ENCODE results near the gene ZKSCAN3. TPM values are rescaled to one million over a fixed set of nuclear protein-coding genes. Genes with fewer than 3 reads are reported as not detected.

The ZKSCAN3 gene
- total RNA-seq, 1 donor from 2014 or later, result 4.9 TPM

DNA sequence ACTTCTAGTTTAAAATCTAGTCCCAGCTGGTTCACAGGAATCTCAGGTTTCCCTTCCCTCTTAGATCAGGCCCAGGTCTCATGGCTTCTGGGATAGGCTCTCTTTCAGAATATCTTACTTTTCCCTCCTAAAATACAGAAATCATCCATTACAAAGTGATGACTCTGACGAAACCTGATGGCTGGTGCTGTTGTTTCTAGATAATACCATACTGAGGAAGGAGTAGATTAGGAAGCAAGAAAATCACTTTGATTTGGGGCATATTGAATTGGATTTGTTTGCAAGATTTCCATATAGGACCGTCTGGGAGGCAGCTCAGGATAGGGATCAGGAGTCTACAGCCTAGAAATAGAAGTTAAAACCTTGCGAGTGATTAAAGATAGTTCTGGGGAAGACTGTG is 3.6 kb downstream of the ZKSCAN3 start:
- DNase-seq (ENCODE audit: low spot score), result no peak
- Mint-ChIP-seq H3K27me3 (ENCODE audit: low read depth) (peaks cover under 1% of the 10 kb centered on the region), H3K27ac (ENCODE audit: unreplicated experiment) (peak overlapping the region; percentile 57), H3K4me3 (ENCODE audit: unreplicated experiment) (no peak overlapping the region), H3K36me3 (ENCODE audit: low read depth) (no peaks in the 10 kb centered on the region), H3K4me1 (ENCODE audit: low read depth) (peaks cover 49% of the 10 kb centered on the region), H3K9me3 (ENCODE audit: low read depth) (no peaks in the 10 kb centered on the region)
- TF ChIP-seq, protein P1, sequence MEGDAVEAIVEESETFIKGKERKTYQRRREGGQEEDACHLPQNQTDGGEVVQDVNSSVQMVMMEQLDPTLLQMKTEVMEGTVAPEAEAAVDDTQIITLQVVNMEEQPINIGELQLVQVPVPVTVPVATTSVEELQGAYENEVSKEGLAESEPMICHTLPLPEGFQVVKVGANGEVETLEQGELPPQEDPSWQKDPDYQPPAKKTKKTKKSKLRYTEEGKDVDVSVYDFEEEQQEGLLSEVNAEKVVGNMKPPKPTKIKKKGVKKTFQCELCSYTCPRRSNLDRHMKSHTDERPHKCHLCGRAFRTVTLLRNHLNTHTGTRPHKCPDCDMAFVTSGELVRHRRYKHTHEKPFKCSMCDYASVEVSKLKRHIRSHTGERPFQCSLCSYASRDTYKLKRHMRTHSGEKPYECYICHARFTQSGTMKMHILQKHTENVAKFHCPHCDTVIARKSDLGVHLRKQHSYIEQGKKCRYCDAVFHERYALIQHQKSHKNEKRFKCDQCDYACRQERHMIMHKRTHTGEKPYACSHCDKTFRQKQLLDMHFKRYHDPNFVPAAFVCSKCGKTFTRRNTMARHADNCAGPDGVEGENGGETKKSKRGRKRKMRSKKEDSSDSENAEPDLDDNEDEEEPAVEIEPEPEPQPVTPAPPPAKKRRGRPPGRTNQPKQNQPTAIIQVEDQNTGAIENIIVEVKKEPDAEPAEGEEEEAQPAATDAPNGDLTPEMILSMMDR (IDR thresholded peaks at IDR 0.05), result no peak

DNA sequence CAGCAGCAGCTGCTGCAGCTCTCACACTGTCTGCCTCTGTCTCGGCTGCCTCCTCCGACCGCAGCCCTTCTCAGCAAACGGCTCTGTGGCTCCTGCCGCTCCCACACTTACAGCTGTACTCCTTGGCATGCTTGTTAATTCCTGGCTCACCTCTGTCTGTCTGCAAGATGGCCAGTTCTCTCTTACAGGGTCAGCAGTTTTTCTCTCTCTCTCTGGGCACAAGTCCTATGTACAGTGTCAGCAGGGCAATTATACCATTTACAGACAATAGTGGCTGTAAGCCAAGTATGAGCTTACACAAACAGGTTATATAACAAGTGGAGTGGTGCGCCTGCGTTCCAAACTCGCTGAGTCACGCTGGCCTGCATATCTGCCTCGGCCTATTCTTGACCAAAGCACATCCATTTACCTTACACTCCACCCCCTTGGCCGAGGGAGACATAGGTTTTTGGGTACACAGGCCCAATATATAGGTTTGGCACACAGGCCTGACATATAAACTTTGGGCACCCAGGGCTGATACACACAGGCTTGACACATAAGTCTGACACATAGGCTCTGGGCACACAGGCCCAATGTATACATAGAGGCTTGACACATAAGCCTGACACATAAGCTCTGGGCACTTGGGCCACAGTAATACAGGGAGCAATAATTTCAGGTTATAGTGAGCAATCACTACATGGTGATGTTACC is 4.4 kb downstream of the ZKSCAN3 start:
- H3K4me1 Mint-ChIP-seq (ENCODE audit: low read depth), result peaks cover 49% of the 10 kb centered on the region
- no peaks in the 10 kb centered on the region for H3K36me3 Mint-ChIP-seq (ENCODE audit: low read depth)
- TF ChIP-seq, protein P1 (IDR thresholded peaks at IDR 0.05), result no peak
- no peak overlapping the region for H3K4me3 Mint-ChIP-seq (ENCODE audit: unreplicated experiment)
- no peaks in the 10 kb centered on the region for H3K27me3 Mint-ChIP-seq (ENCODE audit: low read depth)
- peak overlapping the region; percentile 12 for H3K27ac Mint-ChIP-seq (ENCODE audit: unreplicated experiment)
- no peaks in the 10 kb centered on the region for H3K9me3 Mint-ChIP-seq (ENCODE audit: low read depth)
- no peak for DNase-seq (ENCODE audit: low spot score)

DNA sequence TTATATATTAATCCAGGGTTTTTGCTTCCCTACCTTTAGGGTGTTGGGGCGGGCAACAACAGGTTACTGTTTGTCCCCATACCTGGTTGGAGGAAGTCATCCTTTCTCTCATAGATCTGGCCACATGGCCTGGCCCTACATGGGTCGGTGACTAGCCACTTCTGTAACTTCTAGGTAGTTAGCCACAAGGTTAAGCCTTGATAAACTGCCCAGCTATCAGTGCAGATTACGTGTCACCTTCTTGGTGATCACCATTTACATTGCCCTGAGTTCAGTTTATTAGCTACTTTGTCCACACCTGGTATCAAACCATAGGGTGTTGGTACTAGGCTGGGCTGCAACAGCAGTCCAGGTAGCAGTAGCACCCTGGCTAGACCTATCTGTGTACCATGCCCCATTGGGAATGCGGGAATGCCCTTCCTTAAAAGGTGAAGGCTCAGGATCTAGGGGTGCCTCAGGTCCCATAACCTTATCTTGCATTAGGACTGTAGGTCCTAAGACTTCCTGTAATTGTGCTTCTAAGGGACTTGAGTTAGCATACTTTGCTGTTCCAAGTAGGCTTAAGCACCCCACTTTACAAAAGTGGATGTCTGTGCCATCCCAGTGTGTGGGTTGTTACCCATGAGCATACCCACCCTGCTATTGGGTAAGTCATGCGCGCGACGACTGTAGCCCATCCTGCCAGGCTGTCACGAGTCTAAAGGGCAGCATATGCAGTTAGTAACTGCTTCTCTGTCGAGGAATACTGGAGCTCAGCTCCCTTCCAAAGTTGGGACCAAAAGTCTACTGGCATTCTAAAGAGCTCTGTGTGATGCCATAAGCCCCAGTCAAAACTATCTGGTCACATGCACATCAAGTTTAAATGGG is 5.2 kb downstream of the ZKSCAN3 start:
- DNase-seq (ENCODE audit: low spot score), result no peak
- Mint-ChIP-seq H3K4me3 (ENCODE audit: unreplicated experiment) (peak overlapping the region; percentile 92), H3K4me1 (ENCODE audit: low read depth) (peaks cover 43% of the 10 kb centered on the region), H3K27ac (ENCODE audit: unreplicated experiment) (peak overlapping the region; percentile 97), H3K9me3 (ENCODE audit: low read depth) (no peaks in the 10 kb centered on the region), H3K36me3 (ENCODE audit: low read depth) (no peaks in the 10 kb centered on the region), H3K27me3 (ENCODE audit: low read depth) (no peaks in the 10 kb centered on the region)
- TF ChIP-seq, protein P1 (IDR thresholded peaks at IDR 0.05), result no peak

DNA sequence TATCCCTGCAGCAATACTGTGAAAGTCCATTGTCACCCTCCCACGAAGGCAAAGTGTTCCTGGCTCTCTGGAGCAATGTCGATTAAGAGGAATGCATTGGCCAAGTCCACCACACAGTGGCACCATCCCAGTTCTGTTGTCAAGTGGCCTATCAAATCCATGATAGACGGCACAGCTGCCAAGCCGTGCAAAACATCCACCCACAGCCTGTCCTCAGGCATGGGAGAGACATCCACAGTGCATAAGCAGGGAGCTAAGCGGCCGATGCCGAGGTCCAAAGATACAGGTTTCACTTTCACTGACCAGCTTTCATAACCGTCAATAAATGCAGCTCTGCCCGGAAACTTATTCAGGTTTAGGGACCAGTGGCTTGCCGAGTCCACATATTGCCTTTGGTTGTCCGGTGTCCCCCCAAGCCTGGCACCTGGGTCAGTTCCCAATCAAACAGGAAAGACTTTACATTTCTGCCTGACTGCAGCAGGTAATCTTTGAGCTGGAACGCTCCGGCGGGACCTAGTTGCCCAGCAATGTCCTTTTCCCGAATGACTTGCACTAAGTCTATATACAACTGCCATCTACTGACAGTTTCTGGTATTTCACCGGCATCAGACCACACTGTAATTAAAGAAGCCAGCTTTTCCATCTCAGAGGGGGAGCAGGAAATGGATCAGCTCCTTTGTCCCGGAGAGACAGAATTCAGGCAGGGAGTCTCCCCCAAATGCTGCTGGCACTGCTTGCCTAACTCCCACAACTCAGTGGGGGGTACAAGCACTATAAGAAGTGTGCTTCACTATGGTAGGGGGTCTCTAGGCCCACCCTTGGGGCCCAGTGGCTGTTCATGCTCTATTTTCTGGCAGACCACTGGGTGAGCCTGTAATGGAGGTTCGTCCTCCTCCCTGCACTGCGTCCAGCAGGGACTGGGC is 6.3 kb downstream of the ZKSCAN3 start:
- peak overlapping the region; percentile 97 for H3K27ac Mint-ChIP-seq (ENCODE audit: unreplicated experiment)
- H3K9me3 Mint-ChIP-seq (ENCODE audit: low read depth), result no peaks in the 10 kb centered on the region
- no peak for DNase-seq (ENCODE audit: low spot score)
- peaks cover 32% of the 10 kb centered on the region for H3K4me1 Mint-ChIP-seq (ENCODE audit: low read depth)
- H3K4me3 Mint-ChIP-seq (ENCODE audit: unreplicated experiment), result peak overlapping the region; percentile 92
- TF ChIP-seq, protein P1 (IDR thresholded peaks at IDR 0.05), result peak; percentile 85
- H3K27me3 Mint-ChIP-seq (ENCODE audit: low read depth), result no peaks in the 10 kb centered on the region
- no peaks in the 10 kb centered on the region for H3K36me3 Mint-ChIP-seq (ENCODE audit: low read depth)

DNA sequence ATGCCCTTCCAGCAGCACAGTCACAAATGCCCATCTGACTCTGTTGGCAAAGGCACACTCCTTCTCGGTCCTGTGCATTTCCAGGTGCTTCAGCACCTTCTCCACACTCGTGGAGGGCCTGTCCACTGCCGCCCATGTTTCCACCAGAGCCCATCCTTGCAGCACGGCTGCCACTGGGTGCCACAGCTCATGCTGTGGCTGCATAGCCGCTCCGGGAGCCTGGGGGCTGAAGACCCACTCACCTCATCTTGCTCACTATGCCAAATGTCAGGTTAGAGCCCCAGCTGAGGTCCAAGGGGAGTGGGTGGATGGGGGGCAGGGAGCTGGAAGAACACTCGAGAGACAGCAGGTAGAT is 6.9 kb downstream of the ZKSCAN3 start:
- H3K27me3 Mint-ChIP-seq (ENCODE audit: low read depth), result no peaks in the 10 kb centered on the region
- H3K4me3 Mint-ChIP-seq (ENCODE audit: unreplicated experiment), result no peak overlapping the region
- H3K9me3 Mint-ChIP-seq (ENCODE audit: low read depth), result no peaks in the 10 kb centered on the region
- H3K36me3 Mint-ChIP-seq (ENCODE audit: low read depth), result no peaks in the 10 kb centered on the region
- peaks cover 25% of the 10 kb centered on the region for H3K4me1 Mint-ChIP-seq (ENCODE audit: low read depth)
- no peak overlapping the region for H3K27ac Mint-ChIP-seq (ENCODE audit: unreplicated experiment)
- TF ChIP-seq, protein P1 (IDR thresholded peaks at IDR 0.05), result no peak
- no peak for DNase-seq (ENCODE audit: low spot score)
